ENCODE measurements around the gene PLA2G4B.

Gene PLA2G4B

GRCh38 chr15:41849861-41850260 lies 11.2 kb downstream of the PLA2G4B start:
- TF ChIP-seq CTCF (IDR thresholded peaks at IDR 0.05; ENCODE audit: low read length, missing control alignments), result no peak
- H3K4me3 ChIP-seq (replicated peaks; ENCODE audit: low read depth, low read length), result no peak overlapping the region
- DNase-seq (ENCODE audit: low read depth), result no peak

GRCh38 chr15:41850482-41851166 lies 12.0 kb downstream of the PLA2G4B start:
- H3K4me3 ChIP-seq (replicated peaks; ENCODE audit: low read depth, low read length), result no peak overlapping the region
- TF ChIP-seq CTCF (IDR thresholded peaks at IDR 0.05; ENCODE audit: low read length, missing control alignments), result no peak
- no peak for DNase-seq (ENCODE audit: low read depth)

- DNase-seq (ENCODE audit: low read depth), result no peak
- no peak overlapping the region for H3K4me3 ChIP-seq (replicated peaks; ENCODE audit: low read depth, low read length)
- TF ChIP-seq CTCF (IDR thresholded peaks at IDR 0.05; ENCODE audit: low read length, missing control alignments), result no peak
These were observed 12.5 kb downstream of the PLA2G4B start for GRCh38 chr15:41851167-41851523.

- no peak for DNase-seq (ENCODE audit: low read depth)
- TF ChIP-seq CTCF (IDR thresholded peaks at IDR 0.05; ENCODE audit: low read length, missing control alignments), result no peak
- H3K4me3 ChIP-seq (replicated peaks; ENCODE audit: low read depth, low read length), result no peak overlapping the region
These were observed 13.2 kb downstream of the PLA2G4B start for GRCh38 chr15:41851755-41852370.

GRCh38 chr15:41852736-41853590 lies 14.3 kb downstream of the PLA2G4B start:
- no peak for TF ChIP-seq CTCF (IDR thresholded peaks at IDR 0.05; ENCODE audit: low read length, missing control alignments)
- H3K4me3 ChIP-seq (replicated peaks; ENCODE audit: low read depth, low read length), result no peak overlapping the region
- no peak for DNase-seq (ENCODE audit: low read depth)

- H3K4me3 ChIP-seq (replicated peaks; ENCODE audit: low read depth, low read length), result no peak overlapping the region
- DNase-seq (ENCODE audit: low read depth), result no peak
- TF ChIP-seq CTCF (IDR thresholded peaks at IDR 0.05; ENCODE audit: low read length, missing control alignments), result no peak
These were observed 15.2 kb downstream of the PLA2G4B start for GRCh38 chr15:41853831-41854230.

All from fibroblast of pulmonary artery (primary cell).